ENCODE data around the gene ACHE. TPM values are rescaled to one million over a fixed set of nuclear protein-coding genes. Genes with fewer than 3 reads are reported as not detected.

The ACHE gene
- total and polyA plus RNA-seq, 2 of the 13 experiments (the other 11 are each of a cell fraction or from before 2014, with no cell fraction given): 0.18 to 0.40 TPM

GRCh38 chr7:100874577-100875355 lies 20.9 kb downstream of the ACHE start, which contains the start of gene SRRT (continued):
- TF ChIP-seq ZNF10 (CRISPR knock-in tag; IDR thresholded peaks at IDR 0.05; ENCODE audit: borderline replicate concordance, low read depth) (no peak), DNMT1 (CRISPR knock-in tag; IDR thresholded peaks at IDR 0.05) (no peak), ZNF776 (CRISPR knock-in tag; IDR thresholded peaks at IDR 0.05) (no peak; the same call in 1 of the 2 replicates), ZNF558 (CRISPR knock-in tag; IDR thresholded peaks at IDR 0.05; ENCODE audit: borderline replicate concordance) (peak; percentile 74; the same call in 1 of the 2 replicates), ZNF33B (CRISPR knock-in tag; IDR thresholded peaks at IDR 0.05) (no peak; the same call in 1 of the 2 replicates), ASH2L (IDR thresholded peaks at IDR 0.05; ENCODE audit: insufficient read length, low read depth, low read length) (peak; percentile 93), TAF1 (CRISPR knock-in tag; IDR thresholded peaks at IDR 0.05) (peak; percentile 74), MYC (CRISPR knock-in tag; IDR thresholded peaks at IDR 0.05; ENCODE audit: borderline replicate concordance) (peak; percentile 58; the same call in 1 of the 2 replicates), CCAR2 (optimal IDR thresholded peaks at IDR 0.05; ENCODE audit: low read depth, low read length) (no peak), ISX (CRISPR knock-in tag; conservative IDR thresholded peaks at IDR 0.05) (0 out of 2 replicates have a peak, but pooled peaks have one; percentile 14), SMAD1 (CRISPR knock-in tag; IDR thresholded peaks at IDR 0.05; ENCODE audit: borderline replicate concordance, low read depth) (peak; percentile 69; the same call in 1 of the 2 replicates), ZNF790 (CRISPR knock-in tag; IDR thresholded peaks at IDR 0.05; ENCODE audit: borderline replicate concordance) (no peak; the same call in 1 of the 2 replicates), ZNF282 (IDR thresholded peaks at IDR 0.05; ENCODE audit: partially characterized antibody) (no peak), ZNF121 (CRISPR knock-in tag; IDR thresholded peaks at IDR 0.05) (no peak), RERE (CRISPR knock-in tag; IDR thresholded peaks at IDR 0.05; ENCODE audit: low read depth) (peak; percentile 26; the same call in 1 of the 2 replicates), GPN1 (CRISPR knock-in tag; IDR thresholded peaks at IDR 0.05; ENCODE audit: borderline replicate concordance) (no peak), ZNF766 (CRISPR knock-in tag; IDR thresholded peaks at IDR 0.05; ENCODE audit: borderline replicate concordance) (peak; percentile 72; the same call in 1 of the 2 replicates), ZNF597 (CRISPR knock-in tag; IDR thresholded peaks at IDR 0.05) (no peak), IRF1 (CRISPR knock-in tag; IDR thresholded peaks at IDR 0.05; ENCODE audit: low read depth) (no peak), SALL2 (CRISPR knock-in tag; IDR thresholded peaks at IDR 0.05) (peak; percentile 77; the same call in 1 of the 2 replicates), RFXAP (CRISPR knock-in tag; IDR thresholded peaks at IDR 0.05; ENCODE audit: borderline replicate concordance) (peak; percentile 49; the same call in 1 of the 2 replicates), TARDBP (CRISPR knock-in tag; IDR thresholded peaks at IDR 0.05) (peak; percentile 94)

Data from HepG2 (cell line).